Esophagus squamous epithelium (tissue), 5 donors: ENCODE results near the gene FOXN1. TPM values are rescaled to one million over a fixed set of nuclear protein-coding genes. Genes with fewer than 3 reads are reported as not detected.

ENCODE experiments used
- DNase-seq: peaks from one replicate; lab custom pipeline; 2025; lab: John Stamatoyannopoulos, UW
- H3K27ac ChIP-seq, 4 donors: fragments of 200-600 bp; sonication (generic); one replicate each; pipeline ENCODE4 v1.5.1; 2016 to 2019; ENCODE audit warnings: mild to moderate bottlenecking in 1 of 4
- H3K27me3 ChIP-seq, 4 donors: fragments of 200-600 bp; sonication (generic); 1 replicate in 3 of 4; 2 replicates in 1 of 4; pipeline versions ENCODE4 v1.5.1 to v1.6.0; 2017 to 2021; ENCODE audit warnings: antibody characterized with exemption in 1 of 4
- H3K36me3 ChIP-seq, 3 donors: fragments of 200-600 bp; sonication (generic); one replicate each; pipeline ENCODE4 v1.5.1; 2016 to 2019
- H3K4me1 ChIP-seq, 3 donors: fragments of 200-600 bp; sonication (generic); one replicate each; pipeline ENCODE4 v1.5.1; 2017 to 2019
- H3K4me3 ChIP-seq, 4 donors: fragments of 200-600 bp; sonication (generic); 1 replicate in 3 of 4; 2 replicates in 1 of 4; pipeline ENCODE4 v1.5.1; 2016 to 2019; ENCODE audit warnings: mild to moderate bottlenecking in 2 of 4, moderate library complexity in 1 of 4
- H3K9me3 ChIP-seq, 3 donors: fragments of 200-600 bp; sonication (generic); one replicate each; pipeline ENCODE4 v1.5.1; 2016 to 2019
- CTCF ChIP-seq, 6 experiments: fragments of 450-650 bp in 4 of 6; fragments of 200-600 bp in 2 of 6; sonication (generic) in 2 of 6; IDR thresholded peaks; one replicate each; pipeline ENCODE4 v1.5.1; 2016 to 2019; ENCODE audit warnings: antibody characterized with exemption in 6 of 6, mild to moderate bottlenecking in 4 of 6, moderate library complexity in 4 of 6
- POLR2A ChIP-seq, 4 donors: fragments of 450-650 bp; IDR thresholded peaks; one replicate each; pipeline ENCODE4 v1.6.1; 2017; ENCODE audit warnings: antibody characterized with exemption in 4 of 4, mild to moderate bottlenecking in 4 of 4, moderate library complexity in 3 of 4
- WGBS, 2 donors: methylation state at CpG; one replicate each; pipeline ENCODE4 v1.1.5; 2018; 5-methylcytosine and 5-hydroxymethylcytosine counted together
- intact Hi-C: fragments of 100-400 bp; cut with DNase I; formaldehyde crosslinking; loops from one replicate; pipeline ENCODE4 v1.15.0; 2022
- total RNA-seq, 4 donors: library from RNA; depleted of rRNA; stranded (reverse); fragments of >200 nt; gene quantifications; one replicate each; pipeline ENCODE4 v1.1.0, GENCODE V29; 2016
- donor health status: DM: yes; HTN: yes; CAD: no.

Gene FOXN1
- total RNA-seq, 4 donors from 2014 or later = 10.5 to 17.0 (median 14.8) TPM

- WGBS, 2 donors = 47 to 69% methylated on average over 2 of the region's 2 CpGs
- H3K9me3 ChIP-seq = no peaks in the 10 kb centered on the region
- no peak for DNase-seq
- peaks cover 0 to 13% (median 0%) of the 10 kb centered on the region in 4 donors for H3K27me3 ChIP-seq
- TF ChIP-seq CTCF (IDR thresholded peaks at IDR 0.05) (no peak), POLR2A (IDR thresholded peaks at IDR 0.05) (no peak)
- no peaks in the 10 kb centered on the region for H3K36me3 ChIP-seq
- no peak overlapping the region for H3K27ac ChIP-seq
- no peak overlapping the region for H3K4me3 ChIP-seq
- intact Hi-C loops = no loop called here
- H3K4me1 ChIP-seq = no peaks in the 10 kb centered on the region
Measured at GRCh38 chr17:28484296-28484695, 21.9 kb upstream of the FOXN1 start.

- Histone ChIP-seq H3K4me1 (no peaks in the 10 kb centered on the region), H3K4me3 (no peak overlapping the region), H3K27me3 (peaks cover 0 to 13% (median 0%) of the 10 kb centered on the region in 4 donors), H3K9me3 (no peaks in the 10 kb centered on the region), H3K36me3 (no peaks in the 10 kb centered on the region), H3K27ac (no peak overlapping the region)
- intact Hi-C loops = no loop called here
- no peak for DNase-seq
- WGBS, 2 donors = 80 to 85% methylated on average over 1 to 3 of the region's 3 CpGs
- TF ChIP-seq CTCF (IDR thresholded peaks at IDR 0.05) = no peak
- TF ChIP-seq POLR2A (IDR thresholded peaks at IDR 0.05) = no peak
Measured at GRCh38 chr17:28485049-28485448, 21.1 kb upstream of the FOXN1 start.

GRCh38 chr17:28487881-28488532, 18.1 kb upstream of the FOXN1 start:
- 50 to 70% methylated on average over 1 to 3 of the region's 5 CpGs for WGBS, 2 donors
- DNase-seq = no peak

GRCh38 chr17:28488533-28489276, 17.4 kb upstream of the FOXN1 start:
- Histone ChIP-seq H3K27me3 (peaks cover 0 to 9% (median 0%) of the 10 kb centered on the region in 4 donors), H3K27ac (no peak overlapping the region), H3K4me3 (no peak overlapping the region), H3K9me3 (no peaks in the 10 kb centered on the region), H3K36me3 (no peaks in the 10 kb centered on the region), H3K4me1 (peaks cover 0 to 4% (median 3%) of the 10 kb centered on the region in 3 donors)
- 83 to 100% methylated on average over 1 to 7 of the region's 7 CpGs for WGBS, 2 donors
- DNase-seq = no peak
- TF ChIP-seq POLR2A (IDR thresholded peaks at IDR 0.05) = no peak
- TF ChIP-seq CTCF (IDR thresholded peaks at IDR 0.05) = no peak
- intact Hi-C loops = no loop called here

More at GRCh38 chr17:28487881-28488532, 18.1 kb upstream of the FOXN1 start:
- H3K9me3 ChIP-seq = no peaks in the 10 kb centered on the region
- no peak overlapping the region for H3K27ac ChIP-seq
- no peaks in the 10 kb centered on the region for H3K36me3 ChIP-seq
- peaks cover 0 to 8% (median 0%) of the 10 kb centered on the region in 4 donors for H3K27me3 ChIP-seq
- TF ChIP-seq CTCF (IDR thresholded peaks at IDR 0.05) (no peak), POLR2A (IDR thresholded peaks at IDR 0.05) (no peak)
- no peak overlapping the region for H3K4me3 ChIP-seq
- intact Hi-C loops = no loop called here
- H3K4me1 ChIP-seq = peaks cover 0 to 4% (median 3%) of the 10 kb centered on the region in 3 donors

- H3K4me3 ChIP-seq = no peak overlapping the region
- WGBS, 2 donors = 54 to 87% methylated on average over 3 of the region's 11 CpGs
- peaks cover 0 to 6% (median 3%) of the 10 kb centered on the region in 3 donors for H3K4me1 ChIP-seq
- peaks cover 0 to 32% (median 0%) of the 10 kb centered on the region in 4 donors for H3K27me3 ChIP-seq
- no peak for DNase-seq
- no peaks in the 10 kb centered on the region for H3K36me3 ChIP-seq
- H3K27ac ChIP-seq = no peak overlapping the region
- no peaks in the 10 kb centered on the region for H3K9me3 ChIP-seq
- intact Hi-C loops = loop anchor here (10.0 kb wide), 1 partner anchor 124 kb away; the partner anchor contains the start of gene RSKR
- no peak for TF ChIP-seq POLR2A (IDR thresholded peaks at IDR 0.05)
- TF ChIP-seq CTCF (IDR thresholded peaks at IDR 0.05) = no peak
Measured at GRCh38 chr17:28491286-28491685, 14.9 kb upstream of the FOXN1 start.
